ENCODE measurements around the gene DCDC2C. TPM values are rescaled to one million over a fixed set of nuclear protein-coding genes. Genes with fewer than 3 reads are reported as not detected.

Gene DCDC2C
- total and polyA plus RNA-seq, 8 donors = not detected

GRCh38 chr2:3751806-3752205 is 48.4 kb downstream of the DCDC2C start:
- Histone ChIP-seq H3K27ac (no peak overlapping the region), H3K9me3 (no peaks in the 10 kb centered on the region), H3K27me3 (peaks cover 0 to 9% of the 10 kb centered on the region in 2 donors), H3K36me3 (no peaks in the 10 kb centered on the region), H3K4me1 (no peaks in the 10 kb centered on the region), H3K4me3 (no peak overlapping the region)
- ATAC-seq = no peak
- no peak for DNase-seq
- no peak for TF ChIP-seq CTCF (IDR thresholded peaks at IDR 0.05)
- intact Hi-C loops (cut with DNase I) = no loop called here

GRCh38 chr2:3752376-3752775 is 49.0 kb downstream of the DCDC2C start:
- no peak for TF ChIP-seq CTCF (IDR thresholded peaks at IDR 0.05)
- H3K4me3 ChIP-seq = no peak overlapping the region
- H3K9me3 ChIP-seq = no peaks in the 10 kb centered on the region
- H3K4me1 ChIP-seq = no peaks in the 10 kb centered on the region
- ATAC-seq (no peak), DNase-seq (no peak)
- peaks cover 0 to 6% of the 10 kb centered on the region in 2 donors for H3K27me3 ChIP-seq
- H3K36me3 ChIP-seq = no peaks in the 10 kb centered on the region
- no peak overlapping the region for H3K27ac ChIP-seq
- intact Hi-C loops (cut with DNase I) = no loop called here

GRCh38 chr2:3753561-3753960 is 50.2 kb downstream of the DCDC2C start:
- Histone ChIP-seq H3K27me3 (peaks cover 0 to 11% of the 10 kb centered on the region in 2 donors), H3K9me3 (no peaks in the 10 kb centered on the region), H3K4me1 (no peaks in the 10 kb centered on the region), H3K27ac (no peak overlapping the region), H3K36me3 (no peaks in the 10 kb centered on the region), H3K4me3 (no peak overlapping the region)
- no peak for TF ChIP-seq CTCF (IDR thresholded peaks at IDR 0.05)
- ATAC-seq = no peak
- intact Hi-C loops (cut with DNase I) = no loop called here
- DNase-seq = no peak

- no peak overlapping the region for H3K27ac ChIP-seq
- ATAC-seq (no peak), DNase-seq (no peak)
- no peaks in the 10 kb centered on the region for H3K9me3 ChIP-seq
- no peak for TF ChIP-seq CTCF (IDR thresholded peaks at IDR 0.05)
- no peak overlapping the region for H3K4me3 ChIP-seq
- H3K4me1 ChIP-seq = no peaks in the 10 kb centered on the region
- H3K36me3 ChIP-seq = no peaks in the 10 kb centered on the region
- peaks cover 0 to 15% of the 10 kb centered on the region in 2 donors for H3K27me3 ChIP-seq
- intact Hi-C loops (cut with DNase I) = no loop called here
These were observed 50.9 kb downstream of the DCDC2C start for GRCh38 chr2:3754280-3754679.

GRCh38 chr2:3754795-3755194 is 51.4 kb downstream of the DCDC2C start:
- no peaks in the 10 kb centered on the region for H3K9me3 ChIP-seq
- no peak for TF ChIP-seq CTCF (IDR thresholded peaks at IDR 0.05)
- peaks cover 0 to 15% of the 10 kb centered on the region in 2 donors for H3K27me3 ChIP-seq
- ATAC-seq (no peak), DNase-seq (no peak)
- H3K4me1 ChIP-seq = no peaks in the 10 kb centered on the region
- H3K27ac ChIP-seq = no peak overlapping the region
- H3K4me3 ChIP-seq = no peak overlapping the region
- intact Hi-C loops (cut with DNase I) = no loop called here
- no peaks in the 10 kb centered on the region for H3K36me3 ChIP-seq

Measured in left lung (tissue), 10 donors.